ENCODE data around the gene UNC13A. TPM values are rescaled to one million over a fixed set of nuclear protein-coding genes. Genes with fewer than 3 reads are reported as not detected.

The UNC13A gene
- total and polyA plus RNA-seq, 2 of the 13 experiments (the other 11 are each of a cell fraction or from before 2014, with no cell fraction given), result 0.11 to 0.45 TPM

DNA sequence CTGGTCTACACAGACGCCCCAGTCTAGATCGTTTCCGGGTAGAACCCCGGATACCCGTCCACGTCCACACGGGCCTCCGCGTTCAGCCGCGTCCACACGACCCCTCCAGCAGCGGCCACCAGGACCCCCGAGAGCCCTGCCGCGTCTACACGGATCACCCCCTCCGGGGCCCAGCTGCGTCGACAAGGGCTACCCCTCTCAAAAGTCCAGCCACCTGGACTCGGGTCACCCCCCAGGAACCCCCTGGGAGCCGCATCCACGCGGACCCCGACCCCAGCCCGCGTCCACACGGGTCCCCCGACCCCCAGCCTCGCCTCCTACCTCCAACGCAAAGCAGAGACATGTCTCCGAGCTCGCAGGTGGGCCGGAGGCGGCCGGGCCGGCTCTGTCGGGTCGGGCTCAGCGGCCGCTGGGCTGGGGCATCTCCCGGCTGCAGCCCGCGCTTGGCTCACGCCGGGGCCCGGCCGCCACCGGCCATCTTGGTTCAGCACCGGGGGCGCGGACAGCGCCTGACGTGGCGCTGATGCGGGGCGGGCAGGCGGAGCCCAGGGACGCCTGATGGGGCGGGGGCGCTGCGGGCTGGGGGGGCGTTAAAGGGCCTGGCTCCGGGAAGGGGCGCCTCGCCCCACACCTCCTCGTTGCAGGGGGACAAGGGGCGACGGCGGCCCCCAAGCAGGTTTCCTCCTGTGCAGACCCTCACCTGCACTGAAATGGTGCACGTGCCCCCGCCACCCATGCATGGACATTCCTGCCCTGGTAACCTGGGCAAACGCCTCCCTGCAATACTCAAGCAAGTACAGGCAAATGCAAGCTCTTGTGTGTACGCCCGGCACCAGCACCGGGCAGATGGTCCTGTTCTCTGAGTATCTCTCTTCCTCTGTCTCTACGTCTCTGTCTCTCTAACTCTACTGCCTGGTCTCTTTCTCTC lies at the start of gene UNC13A (continued):
- TF ChIP-seq, protein P1, sequence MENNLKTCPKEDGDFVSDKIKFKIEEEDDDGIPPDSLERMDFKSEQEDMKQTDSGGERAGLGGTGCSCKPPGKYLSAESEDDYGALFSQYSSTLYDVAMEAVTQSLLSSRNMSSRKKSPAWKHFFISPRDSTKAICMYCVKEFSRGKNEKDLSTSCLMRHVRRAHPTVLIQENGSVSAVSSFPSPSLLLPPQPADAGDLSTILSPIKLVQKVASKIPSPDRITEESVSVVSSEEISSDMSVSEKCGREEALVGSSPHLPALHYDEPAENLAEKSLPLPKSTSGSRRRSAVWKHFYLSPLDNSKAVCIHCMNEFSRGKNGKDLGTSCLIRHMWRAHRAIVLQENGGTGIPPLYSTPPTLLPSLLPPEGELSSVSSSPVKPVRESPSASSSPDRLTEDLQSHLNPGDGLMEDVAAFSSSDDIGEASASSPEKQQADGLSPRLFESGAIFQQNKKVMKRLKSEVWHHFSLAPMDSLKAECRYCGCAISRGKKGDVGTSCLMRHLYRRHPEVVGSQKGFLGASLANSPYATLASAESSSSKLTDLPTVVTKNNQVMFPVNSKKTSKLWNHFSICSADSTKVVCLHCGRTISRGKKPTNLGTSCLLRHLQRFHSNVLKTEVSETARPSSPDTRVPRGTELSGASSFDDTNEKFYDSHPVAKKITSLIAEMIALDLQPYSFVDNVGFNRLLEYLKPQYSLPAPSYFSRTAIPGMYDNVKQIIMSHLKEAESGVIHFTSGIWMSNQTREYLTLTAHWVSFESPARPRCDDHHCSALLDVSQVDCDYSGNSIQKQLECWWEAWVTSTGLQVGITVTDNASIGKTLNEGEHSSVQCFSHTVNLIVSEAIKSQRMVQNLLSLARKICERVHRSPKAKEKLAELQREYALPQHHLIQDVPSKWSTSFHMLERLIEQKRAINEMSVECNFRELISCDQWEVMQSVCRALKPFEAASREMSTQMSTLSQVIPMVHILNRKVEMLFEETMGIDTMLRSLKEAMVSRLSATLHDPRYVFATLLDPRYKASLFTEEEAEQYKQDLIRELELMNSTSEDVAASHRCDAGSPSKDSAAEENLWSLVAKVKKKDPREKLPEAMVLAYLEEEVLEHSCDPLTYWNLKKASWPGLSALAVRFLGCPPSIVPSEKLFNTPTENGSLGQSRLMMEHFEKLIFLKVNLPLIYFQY (CRISPR knock-in tag; IDR thresholded peaks at IDR 0.05; ENCODE audit: borderline replicate concordance), result peak; percentile 68; the same call in 1 of the 2 replicates
- TF ChIP-seq ZNF510 (CRISPR knock-in tag; IDR thresholded peaks at IDR 0.05; ENCODE audit: low read depth), result no peak
- peak; percentile 71; the same call in 1 of the 2 replicates for TF ChIP-seq WIZ (CRISPR knock-in tag; IDR thresholded peaks at IDR 0.05)
- no peak for TF ChIP-seq RBAK (CRISPR knock-in tag; IDR thresholded peaks at IDR 0.05)
- TF ChIP-seq MTA1 (CRISPR knock-in tag; IDR thresholded peaks at IDR 0.05; ENCODE audit: borderline replicate concordance), result no peak
- TF ChIP-seq MXI1 (IDR thresholded peaks at IDR 0.05; ENCODE audit: borderline replicate concordance, low read depth, low read length), result peak; percentile 43; the same call in 1 of the 3 replicates
- TF ChIP-seq, protein P2, sequence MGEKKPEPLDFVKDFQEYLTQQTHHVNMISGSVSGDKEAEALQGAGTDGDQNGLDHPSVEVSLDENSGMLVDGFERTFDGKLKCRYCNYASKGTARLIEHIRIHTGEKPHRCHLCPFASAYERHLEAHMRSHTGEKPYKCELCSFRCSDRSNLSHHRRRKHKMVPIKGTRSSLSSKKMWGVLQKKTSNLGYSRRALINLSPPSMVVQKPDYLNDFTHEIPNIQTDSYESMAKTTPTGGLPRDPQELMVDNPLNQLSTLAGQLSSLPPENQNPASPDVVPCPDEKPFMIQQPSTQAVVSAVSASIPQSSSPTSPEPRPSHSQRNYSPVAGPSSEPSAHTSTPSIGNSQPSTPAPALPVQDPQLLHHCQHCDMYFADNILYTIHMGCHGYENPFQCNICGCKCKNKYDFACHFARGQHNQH (CRISPR knock-in tag; IDR thresholded peaks at IDR 0.05), result peak; percentile 63; the same call in 1 of the 2 replicates
- TF ChIP-seq, protein P3, sequence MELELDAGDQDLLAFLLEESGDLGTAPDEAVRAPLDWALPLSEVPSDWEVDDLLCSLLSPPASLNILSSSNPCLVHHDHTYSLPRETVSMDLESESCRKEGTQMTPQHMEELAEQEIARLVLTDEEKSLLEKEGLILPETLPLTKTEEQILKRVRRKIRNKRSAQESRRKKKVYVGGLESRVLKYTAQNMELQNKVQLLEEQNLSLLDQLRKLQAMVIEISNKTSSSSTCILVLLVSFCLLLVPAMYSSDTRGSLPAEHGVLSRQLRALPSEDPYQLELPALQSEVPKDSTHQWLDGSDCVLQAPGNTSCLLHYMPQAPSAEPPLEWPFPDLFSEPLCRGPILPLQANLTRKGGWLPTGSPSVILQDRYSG (CRISPR knock-in tag; IDR thresholded peaks at IDR 0.05), result 0 out of 2 replicates have a peak, but pooled peaks have one; percentile 41
- peak; percentile 50; the same call in 1 of the 2 replicates for TF ChIP-seq SIN3A (IDR thresholded peaks at IDR 0.05; ENCODE audit: borderline replicate concordance, low read depth, low read length)
- TF ChIP-seq ZNF30 (CRISPR knock-in tag; IDR thresholded peaks at IDR 0.05), result 0 out of 2 replicates have a peak, but pooled peaks have one; percentile 39
- TF ChIP-seq, protein P4, sequence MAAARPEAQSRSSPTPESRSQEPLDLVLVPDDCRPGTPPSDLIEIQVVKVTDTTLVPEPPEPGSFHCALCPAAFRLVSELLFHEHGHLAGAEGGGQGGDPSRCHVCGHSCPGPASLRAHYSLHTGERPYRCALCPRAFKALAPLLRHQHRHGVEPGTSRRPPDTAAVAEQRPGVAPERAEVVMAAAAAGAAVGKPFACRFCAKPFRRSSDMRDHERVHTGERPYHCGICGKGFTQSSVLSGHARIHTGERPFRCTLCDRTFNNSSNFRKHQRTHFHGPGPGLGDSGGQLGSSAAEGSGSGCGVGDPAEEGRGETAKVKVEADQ (CRISPR knock-in tag; IDR thresholded peaks at IDR 0.05; ENCODE audit: borderline replicate concordance), result no peak
- peak; percentile 92; the same call in 1 of the 2 replicates for TF ChIP-seq KLF6 (CRISPR knock-in tag; IDR thresholded peaks at IDR 0.05)
- TF ChIP-seq, protein P5, sequence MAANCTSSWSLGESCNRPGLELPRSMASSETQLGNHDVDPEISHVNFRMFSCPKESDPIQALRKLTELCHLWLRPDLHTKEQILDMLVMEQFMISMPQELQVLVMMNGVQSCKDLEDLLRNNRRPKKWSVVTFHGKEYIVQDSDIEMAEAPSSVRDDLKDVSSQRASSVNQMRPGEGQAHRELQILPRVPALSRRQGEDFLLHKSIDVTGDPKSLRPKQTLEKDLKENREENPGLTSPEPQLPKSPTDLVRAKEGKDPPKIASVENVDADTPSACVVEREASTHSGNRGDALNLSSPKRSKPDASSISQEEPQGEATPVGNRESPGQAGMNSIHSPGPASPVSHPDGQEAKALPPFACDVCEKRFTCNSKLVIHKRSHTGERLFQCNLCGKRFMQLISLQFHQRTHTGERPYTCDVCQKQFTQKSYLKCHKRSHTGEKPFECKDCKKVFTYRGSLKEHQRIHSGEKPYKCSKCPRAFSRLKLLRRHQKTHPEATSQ (CRISPR knock-in tag; IDR thresholded peaks at IDR 0.05; ENCODE audit: borderline replicate concordance), result no peak
- peak; percentile 84; the same call in 1 of the 2 replicates for TF ChIP-seq TSC22D2 (CRISPR knock-in tag; IDR thresholded peaks at IDR 0.05; ENCODE audit: borderline replicate concordance)
- no peak for TF ChIP-seq EHMT2 (IDR thresholded peaks at IDR 0.05; ENCODE audit: borderline replicate concordance, low read depth, low read length)
- no peak for TF ChIP-seq PHF21A (CRISPR knock-in tag; IDR thresholded peaks at IDR 0.05)
- TF ChIP-seq ZNF772 (CRISPR knock-in tag; IDR thresholded peaks at IDR 0.05), result peak; percentile 44; the same call in 1 of the 2 replicates
- no peak for TF ChIP-seq RFX3 (CRISPR knock-in tag; IDR thresholded peaks at IDR 0.05)
- no peak for TF ChIP-seq HNRNPH1 (optimal IDR thresholded peaks at IDR 0.05; ENCODE audit: low read depth, low read length)
- no peak for TF ChIP-seq ONECUT2 (CRISPR knock-in tag; IDR thresholded peaks at IDR 0.05)

Measured in HepG2 (cell line).